ENCODE measurements around the gene MYL5. TPM values are rescaled to one million over a fixed set of nuclear protein-coding genes. Genes with fewer than 3 reads are reported as not detected.
A peak's percentile ranks its signal among the peaks of the same experiment; 100 is the strongest.
"Not testable (repeated sequence)": the region's sequence is repeated elsewhere in the genome, so short reads cannot be mapped to it uniquely, and the experiment has no call there.

Gene MYL5
- total RNA-seq, 1 experiment from 2014 or later, result 13.8 TPM

DNA sequence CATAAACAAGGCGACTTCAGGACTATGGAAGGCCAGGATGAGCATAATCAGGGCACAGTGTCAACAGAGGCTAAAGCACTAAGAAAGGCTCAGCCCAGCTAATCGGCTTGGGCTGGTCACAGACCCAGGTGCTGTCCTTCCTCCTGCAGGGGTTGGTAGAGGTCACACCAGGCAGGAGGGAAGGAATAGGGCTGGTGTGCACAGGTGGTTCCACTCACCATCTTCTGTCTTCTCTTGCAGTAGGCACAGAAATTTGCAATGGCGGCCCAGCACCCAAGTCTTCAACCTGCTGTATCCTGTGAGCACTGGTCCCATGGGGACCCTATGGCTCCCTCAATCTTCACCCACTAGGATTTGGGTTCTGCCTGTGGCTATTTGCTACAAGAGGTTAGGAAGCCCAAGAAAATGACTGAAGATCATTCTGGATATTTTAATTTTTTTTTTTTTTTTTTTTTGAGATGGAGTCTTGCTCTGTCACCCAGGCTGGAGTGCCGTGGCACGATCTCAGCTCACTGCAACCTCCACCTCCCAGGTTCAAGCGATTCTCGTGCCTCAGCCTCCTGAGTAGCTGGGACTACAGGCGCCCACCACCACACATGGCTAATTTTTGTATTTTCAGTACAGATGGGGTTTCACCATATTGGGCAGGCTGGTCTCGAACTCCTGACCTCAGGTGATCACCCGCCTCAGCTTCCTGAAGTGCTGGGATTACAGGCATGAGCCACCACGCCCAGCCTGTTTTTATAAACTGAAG lies 4.4 kb upstream of the MYL5 start:
- not testable (repeated sequence) for DNase-seq (ENCODE audit: low spot score)

DNA sequence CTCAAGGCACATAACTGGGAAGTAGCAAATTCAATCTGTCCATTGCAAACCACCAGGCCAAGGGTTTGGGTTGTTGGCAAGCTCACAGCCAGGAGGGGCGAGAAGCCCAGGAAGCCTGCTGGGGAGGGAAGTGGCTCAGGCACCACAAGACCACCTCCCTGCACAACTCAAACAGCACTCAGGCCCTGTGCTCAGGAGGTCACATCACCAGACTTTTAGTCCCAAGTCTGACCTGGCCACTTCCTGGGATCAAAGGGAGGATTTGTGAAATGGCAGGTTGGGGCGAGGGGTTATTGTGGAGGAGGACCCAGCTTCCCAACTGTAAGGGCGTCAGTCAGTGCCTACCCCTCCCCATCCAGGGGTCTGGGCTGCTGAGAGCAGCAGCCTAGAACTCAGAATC lies 2.6 kb upstream of the MYL5 start:
- DNase-seq (ENCODE audit: low spot score), result no peak

DNA sequence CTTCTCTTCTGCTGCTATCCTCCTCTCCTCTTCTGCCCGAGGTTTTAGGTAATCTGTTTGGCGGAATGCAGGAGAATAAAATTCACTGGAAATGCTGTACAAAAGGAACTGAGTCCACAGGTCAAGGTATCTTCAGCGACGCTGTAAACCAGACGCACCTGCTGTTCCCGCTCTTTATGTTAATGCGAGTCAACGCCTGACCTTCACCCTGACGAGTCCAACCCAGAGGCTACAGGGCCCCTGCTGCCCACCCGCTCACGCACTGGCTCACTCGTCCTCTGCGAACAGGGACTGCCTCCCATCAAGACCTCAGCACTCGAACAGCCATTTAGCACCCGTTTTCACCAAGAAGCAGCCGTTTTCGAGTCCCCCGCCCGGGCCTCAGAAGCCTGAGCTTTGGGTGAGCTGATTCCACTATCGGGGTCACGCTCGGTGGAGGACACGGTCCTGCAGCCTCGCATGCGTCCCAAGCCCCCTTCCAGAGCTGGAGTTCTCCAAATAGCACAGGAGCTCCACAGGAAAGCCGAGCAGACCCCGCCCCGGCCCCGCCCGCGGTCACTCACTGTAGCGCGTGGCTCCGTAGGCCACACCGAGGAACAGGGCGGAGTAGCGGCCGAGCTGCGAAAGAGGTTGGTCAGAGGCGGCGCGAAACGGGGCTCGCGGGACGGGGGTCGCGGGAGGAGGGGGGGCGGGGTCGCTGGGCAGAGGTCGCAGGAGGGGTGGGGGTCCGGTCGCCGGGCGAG lies 822 bp upstream of the MYL5 start:
- no peak for DNase-seq (ENCODE audit: low spot score)

DNA sequence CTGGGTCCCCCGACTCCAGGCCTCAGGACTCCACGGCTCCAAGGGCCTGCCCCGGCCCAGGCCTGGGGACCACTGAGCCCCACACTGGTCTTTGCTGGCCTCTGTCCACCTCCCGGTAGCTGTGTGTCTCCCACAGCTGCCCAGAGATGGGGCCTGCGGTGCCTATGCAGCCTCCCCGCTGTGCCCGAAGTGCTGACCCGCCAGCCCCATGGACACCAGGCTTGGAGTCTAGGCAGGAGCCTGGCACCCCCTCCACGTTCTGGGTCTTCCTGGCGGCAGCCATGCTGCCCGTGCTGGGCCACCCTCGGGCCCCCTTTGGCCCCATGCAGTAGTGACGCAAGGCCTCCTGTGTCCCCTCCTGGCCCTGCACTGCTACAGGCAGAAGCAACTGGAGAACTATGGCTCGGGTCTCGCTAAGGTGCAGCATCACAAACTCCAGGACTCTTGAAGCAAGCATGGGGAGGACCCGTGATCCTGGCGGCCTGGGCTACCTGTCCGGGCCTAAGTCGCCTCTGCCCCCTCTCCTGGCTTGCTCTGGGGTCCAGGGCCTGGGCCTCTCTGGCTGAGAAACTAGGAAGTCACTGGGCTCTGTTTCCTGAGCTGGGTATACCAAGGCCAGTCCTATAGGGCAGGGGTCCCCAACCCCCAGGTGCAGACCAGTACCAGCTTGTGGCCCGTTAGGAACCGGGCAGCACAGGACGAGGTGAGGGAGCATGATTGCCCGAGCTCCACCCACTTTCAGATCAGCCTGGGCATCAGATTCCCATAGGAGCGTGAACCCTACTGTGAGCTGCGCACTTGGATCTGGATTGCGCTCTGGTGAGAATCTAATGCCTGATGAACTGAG lies 917 bp downstream of the MYL5 start:
- no peak for DNase-seq (ENCODE audit: low spot score)

DNA sequence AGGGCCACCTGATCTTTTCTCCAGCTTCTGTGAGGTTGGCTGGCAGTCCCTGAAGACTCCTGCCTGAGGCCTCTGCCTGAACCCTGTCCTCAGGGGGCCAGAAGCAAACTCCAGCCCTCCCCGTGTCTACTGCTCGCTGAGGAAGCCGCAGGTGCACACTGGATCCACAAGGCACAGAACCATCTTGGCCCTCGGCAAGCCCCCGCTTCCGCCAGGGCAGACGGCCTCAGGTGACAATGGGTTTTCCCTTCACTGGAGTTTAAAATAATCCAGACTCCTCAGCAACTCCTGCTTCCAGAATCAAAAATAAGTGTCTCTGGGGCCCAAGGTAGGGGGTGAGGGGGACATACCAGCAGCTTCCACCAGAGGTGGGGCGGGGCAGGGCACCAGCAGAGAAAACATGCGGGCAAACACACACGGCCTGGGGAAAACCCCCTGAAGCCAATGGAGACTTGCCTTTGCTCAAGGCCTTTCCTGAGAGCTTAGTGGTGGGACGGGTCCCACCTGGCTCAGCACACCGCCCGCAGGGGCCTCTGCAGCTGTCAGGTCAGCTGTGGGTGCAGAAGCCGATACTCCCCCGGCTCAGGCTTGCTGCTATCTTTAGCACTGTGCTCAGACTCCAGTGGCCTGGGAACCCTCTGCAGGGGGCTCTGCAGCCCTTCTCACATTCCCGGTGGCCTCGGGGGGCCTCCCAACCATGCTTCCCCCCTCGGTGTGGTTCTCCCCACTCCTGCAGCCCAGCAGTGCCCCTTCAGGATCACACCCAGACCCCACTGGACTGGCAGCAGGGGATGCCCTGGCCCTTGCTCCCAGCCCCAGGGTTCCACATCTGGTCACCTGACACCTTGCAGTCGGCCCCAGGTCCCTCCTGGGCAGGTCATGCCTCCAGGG lies 1.9 kb downstream of the MYL5 start:
- no peak for DNase-seq (ENCODE audit: low spot score)

DNA sequence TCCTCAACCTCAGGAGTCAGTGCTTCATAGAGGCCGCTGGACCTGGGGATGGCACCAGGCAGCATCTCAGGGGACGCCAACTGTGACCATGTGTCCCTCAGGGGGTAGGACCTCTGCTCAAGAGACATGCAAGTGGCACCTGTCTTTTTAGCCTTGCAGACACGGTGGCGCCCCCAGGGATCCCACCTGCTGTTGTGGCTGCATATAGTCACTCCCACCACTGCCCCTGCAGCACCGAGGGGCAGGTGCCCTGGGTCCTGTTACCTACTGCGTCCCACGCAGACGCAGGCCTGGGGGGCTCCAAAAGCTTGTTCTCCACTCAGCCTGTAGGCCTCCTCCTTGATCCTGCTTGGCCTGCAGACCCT lies 2.5 kb downstream of the MYL5 start:
- no peak for DNase-seq (ENCODE audit: low spot score)

DNA sequence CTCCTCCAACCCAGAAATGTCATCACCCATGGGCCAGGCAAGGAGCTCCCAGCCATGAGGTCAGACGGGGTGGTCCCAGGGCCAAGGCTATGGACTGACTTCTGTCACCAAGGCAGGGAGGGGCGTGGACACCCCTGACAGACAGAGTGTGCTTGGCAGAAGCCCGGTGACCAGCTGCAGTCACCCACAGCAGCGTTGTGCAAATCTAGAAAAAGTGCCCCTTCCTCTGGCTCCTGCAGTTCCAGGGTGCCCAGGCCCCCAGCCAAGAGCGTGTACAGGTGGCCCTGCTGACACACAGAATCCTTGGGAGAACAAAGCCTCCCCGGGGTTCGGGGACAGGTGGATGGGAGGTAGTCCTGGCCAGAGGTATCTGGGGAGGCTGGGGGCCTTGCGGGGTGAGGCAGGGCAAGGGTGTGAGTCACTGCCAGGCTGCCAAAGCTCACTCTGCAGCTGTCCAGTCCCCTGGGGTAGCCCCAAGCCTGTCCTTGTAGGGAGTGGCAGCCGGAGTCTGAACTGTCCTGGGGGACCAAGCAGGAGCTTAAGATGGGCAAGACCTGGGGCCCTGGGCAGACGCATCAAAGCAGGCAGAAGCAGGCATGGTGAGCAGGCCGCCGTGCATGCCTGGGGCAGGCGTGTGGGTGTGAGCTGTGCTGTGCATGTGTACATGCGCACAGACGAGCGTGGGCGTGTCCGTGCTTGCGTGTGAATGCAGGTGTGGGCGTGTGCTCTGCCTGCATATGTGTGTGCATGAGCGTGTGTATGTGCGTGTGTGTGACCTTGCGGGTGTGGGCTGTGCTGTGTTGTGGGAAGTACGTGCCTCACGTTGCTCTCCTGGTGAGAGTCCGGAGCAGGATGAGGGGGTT lies 3.3 kb downstream of the MYL5 start:
- no peak for DNase-seq (ENCODE audit: low spot score)

DNA sequence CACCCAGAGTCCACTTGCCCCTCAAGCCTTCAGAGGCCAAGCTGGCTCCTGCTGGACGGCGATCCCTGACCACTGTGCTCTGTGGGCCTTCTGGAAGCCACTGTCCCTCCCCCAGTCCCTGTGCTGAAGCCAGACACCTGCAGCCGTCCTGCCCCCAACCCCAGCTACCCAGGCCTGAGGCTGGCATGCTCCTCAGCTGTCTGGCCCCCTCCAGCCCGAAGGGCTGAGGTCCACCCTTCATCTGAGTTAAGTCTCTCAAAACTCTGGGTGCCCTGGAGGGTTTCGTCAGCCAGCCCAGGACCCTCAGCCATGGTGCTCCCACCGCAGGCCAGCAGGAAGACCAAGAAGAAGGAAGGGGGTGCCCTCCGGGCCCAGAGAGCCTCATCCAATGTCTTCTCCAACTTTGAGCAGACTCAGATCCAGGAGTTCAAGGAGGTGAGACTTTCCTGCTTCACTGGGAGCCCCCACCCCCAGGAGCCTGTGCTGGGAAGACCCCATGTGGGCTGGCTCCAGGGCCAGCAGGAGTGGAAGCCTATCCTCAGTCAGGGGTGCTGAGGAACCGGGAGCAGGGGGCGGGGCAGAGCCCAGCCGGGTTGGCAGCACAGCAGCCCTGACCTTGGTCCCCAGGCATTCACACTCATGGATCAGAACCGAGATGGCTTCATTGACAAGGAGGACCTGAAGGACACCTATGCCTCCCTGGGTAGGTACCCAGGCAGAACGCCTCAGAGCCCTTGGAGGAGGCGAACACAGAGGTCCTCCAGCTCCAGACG lies 4.2 kb downstream of the MYL5 start:
- no peak for DNase-seq (ENCODE audit: low spot score)

DNA sequence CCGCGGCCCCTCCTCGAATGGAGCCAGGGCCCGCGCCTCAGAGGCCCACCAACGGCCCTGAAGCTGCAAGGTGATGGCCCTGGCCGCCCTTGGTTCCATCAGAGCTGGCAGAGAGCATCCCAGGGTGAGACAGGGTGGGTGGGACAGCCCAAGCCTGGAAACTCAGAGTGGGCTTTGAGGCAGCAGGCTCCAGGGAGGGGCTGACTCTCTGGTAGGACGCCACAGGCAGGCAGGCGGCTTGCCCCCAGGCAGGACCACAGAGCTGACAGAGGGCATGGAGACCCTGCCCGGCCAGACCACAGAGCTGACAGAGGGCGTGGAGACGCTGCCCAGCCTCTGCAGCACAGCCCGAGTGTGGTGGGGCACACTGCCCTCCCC lies 4.8 kb downstream of the MYL5 start:
- no peak for DNase-seq (ENCODE audit: low spot score)

DNA sequence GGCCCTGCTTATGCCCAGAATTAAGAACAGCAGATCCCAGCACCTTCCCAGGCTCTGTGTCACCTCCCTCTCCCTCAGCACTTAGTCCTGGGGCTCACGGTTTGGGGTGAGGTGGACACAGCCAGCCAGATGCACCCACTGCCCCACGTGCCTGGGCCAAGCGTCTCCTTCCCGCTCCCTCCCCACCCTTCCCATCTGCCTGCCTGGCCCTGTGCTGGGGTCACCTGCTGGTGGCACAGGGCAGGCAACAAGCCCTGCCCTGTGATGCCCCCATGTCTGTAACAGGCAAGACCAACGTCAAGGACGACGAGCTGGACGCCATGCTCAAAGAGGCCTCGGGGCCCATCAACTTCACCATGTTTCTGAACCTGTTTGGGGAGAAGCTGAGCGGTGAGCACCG lies 5.3 kb downstream of the MYL5 start:
- no peak for DNase-seq (ENCODE audit: low spot score)

DNA sequence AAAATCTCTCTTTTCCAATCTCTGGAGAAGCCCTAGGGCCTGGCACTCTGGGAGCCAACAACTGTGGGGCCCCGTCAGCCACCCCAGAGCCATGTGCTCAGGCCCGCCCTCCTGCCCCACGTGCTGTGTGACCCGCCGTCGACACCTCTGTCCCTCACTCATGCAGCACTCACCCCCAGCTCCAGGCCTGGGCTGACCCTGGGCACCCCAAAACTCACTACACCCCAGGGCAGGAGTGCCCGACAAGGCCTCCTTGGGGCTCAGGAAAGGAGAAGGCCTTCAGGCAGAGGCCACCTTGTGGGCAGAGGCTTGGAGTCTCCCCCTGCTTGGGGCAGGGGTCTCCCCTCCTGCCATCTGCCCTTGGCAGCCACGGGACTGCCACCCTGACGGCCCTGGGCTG lies 5.7 kb downstream of the MYL5 start:
- DNase-seq (ENCODE audit: low spot score), result no peak

DNA sequence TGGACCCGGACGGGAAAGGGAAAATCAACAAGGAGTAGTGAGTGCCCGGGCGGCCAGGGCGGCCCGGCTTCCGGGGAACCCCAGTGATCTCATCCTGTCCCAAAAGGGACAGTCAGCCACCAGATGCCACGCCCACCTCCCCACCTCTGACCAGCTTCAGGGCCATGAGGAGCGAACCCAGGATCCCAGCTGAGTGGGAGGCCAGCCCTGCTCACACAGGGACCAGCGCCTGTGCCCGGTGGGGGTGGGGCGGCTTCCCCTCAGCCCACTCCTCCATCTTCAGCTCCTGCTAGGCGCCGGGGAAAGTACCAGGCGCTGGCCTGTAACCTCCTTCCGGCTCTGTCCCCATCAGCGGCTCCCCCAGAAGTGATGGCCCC lies 6.2 kb downstream of the MYL5 start:
- DNase-seq (ENCODE audit: low spot score), result no peak

DNA sequence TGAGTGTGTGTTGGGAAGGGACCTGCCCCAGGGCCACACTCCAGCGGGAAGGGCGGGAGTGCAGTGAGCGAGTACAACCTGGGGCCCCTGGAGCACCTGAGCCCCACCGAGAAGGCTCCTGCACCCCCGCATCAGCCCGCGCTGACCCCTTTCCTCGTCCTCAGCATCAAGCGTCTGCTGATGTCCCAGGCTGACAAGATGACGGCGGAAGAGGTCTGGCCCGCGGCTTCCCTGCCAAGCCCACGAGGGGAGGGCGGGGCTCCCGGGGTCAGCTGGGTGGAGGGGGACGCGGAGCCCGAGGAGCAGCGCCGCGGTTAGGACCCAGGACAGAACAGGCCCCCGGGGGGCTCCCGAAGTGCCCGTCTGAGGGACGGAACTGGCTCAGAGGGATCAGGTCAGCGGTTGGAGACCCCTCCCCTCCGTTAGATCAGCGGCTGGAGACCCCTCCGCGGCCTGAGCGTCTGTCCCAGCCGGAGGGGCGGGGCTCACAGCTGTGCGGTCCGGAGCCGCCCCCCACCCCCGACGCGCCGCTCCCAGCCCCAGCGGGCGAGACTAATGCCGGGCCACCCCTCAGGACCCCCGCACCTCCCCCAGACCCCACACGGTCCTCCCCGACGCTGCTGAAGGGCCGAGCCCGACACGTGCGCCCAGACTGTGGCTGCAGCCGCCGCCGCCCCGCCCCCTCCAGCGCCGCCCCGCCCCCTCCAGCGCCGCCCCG lies 6.7 kb downstream of the MYL5 start:
- DNase-seq (ENCODE audit: low spot score), result no peak

DNA sequence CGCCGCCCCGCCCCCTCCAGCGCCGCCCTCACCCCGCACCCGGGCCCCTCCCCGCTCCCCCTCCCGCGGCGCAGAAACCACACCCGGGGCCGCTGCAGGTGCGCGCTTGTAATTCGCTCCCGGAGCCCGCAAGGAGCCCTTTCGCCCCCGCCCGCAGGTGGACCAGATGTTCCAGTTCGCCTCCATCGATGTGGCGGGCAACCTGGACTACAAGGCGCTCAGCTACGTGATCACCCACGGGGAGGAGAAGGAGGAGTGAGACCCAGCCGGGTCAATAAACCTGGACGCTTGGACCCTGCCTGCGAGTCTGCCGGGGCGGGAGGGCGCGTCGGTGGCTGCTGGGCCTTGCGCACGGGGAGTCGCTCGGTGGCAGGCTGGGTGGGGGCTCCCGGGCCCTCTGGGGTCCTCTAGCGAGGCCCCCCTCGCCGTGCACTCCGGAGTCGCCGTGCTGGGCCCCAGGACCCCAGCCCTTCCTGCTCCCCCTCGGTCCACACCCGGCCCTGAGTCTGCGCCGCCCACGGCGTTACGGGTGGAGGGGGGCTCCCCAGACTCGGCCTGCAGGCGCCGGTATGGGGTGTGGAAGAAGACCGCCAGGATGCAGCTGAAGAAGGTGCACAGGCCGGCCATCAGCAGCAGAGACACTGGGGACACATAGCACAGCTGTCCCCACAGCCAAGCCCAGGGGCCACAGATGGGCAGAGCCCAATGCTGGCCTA lies 7.6 kb downstream of the MYL5 start:
- no peak for DNase-seq (ENCODE audit: low spot score)

DNA sequence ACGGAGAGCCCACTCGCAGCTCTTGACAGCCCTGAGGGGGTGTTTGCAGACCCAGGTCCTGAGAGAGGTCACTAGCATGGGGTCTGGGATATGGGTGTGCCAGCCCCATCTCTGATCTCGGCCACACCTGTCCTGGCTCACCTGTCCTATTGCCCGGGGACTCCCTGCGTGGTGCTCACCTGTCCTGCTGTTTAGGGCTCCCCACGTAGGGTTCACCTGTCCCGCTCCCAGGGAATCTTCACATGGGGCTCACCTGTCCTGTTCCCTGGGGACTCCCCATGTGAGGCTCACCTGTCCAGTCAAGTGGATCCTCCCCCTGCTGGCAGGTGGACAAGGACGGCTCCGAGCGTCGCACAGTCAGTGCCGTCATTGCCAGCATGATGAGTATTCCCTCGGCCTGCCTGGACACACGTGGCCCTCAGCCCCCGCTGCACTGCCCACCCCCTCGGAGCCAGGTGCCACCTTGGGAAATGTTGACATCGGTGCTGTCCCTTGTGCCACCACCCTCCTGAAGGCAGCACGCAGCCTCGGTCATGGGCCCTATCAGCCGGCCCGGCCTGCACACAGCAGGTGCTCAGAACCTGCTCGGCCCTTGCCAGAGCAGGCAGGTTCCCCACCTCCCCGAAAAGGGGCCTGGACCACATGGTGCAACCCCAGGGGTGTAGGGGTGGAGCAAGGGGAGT lies 8.3 kb downstream of the MYL5 start:
- DNase-seq (ENCODE audit: low spot score), result no peak

DNA sequence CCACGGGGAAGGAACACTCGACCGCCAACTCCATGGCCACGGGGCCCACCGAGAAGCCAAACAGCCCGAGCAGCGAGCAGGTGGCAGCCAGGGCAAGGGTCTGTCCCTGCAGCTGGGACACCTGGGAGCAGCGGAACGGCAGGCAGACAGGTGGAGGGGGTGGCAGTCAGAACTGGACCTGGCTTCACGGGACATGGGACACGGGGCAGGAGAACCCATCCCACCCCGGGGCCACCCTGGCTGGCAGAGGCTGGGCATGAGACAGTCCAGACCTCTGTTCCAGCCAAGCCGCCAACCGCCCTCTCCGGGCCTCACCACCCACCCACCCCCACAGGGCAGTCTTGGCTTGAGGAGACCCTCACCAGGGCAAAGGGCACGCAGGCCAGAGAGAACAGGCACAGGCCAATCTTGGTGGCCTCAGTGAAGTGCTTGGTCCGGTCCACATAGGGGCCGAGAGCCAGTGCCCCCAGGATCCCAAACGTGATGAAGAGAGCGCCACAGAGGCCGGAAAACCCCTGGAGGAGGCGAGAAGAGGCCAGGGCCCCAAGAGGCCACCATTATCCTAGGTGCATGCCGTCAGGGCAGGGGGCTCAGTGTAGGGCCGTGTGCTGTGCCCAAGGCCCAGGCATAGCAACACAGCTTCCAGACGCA lies 9.0 kb downstream of the MYL5 start:
- DNase-seq (ENCODE audit: low spot score), result no peak

DNA sequence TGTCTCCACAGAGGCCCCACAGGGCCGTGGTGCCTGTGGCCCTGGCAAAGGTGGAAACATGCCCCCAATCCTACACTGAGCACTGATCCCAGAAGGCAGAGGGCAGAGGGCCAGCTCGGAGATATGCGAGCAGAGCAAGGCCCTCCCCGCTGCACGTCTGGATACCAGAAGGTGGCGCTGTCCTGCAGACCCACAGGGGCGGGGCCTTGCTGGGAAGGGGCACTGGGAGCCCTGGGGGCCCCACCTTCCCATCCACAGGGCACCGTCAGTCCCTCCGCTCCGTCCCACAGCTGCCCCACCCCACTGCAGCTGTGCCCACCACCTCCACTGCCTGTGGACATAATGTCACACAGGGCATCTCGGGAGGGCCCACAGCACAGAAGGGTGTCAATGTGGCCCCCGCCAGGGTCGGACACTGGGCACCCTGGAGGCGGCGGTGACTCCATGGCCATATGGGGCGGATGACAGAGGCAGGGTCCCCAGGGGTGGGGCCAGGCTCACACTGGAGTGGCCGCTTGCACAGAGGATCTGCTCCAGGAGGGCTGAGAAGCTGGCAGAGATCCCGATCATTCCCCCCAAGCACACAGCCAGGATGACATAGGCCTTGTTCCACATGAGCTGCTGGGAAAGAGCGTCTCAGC lies 9.8 kb downstream of the MYL5 start:
- peak; percentile 66 for DNase-seq (ENCODE audit: low spot score)
